NCI-H345 treated with DMSO at 0.1 percent for 48 hours (cell line): ENCODE data around the gene KMT2A.
"Not testable (repeated sequence)": the region's sequence is repeated elsewhere in the genome, so short reads cannot be mapped to it uniquely, and the experiment has no call there.

ENCODE experiments used
- DNase-seq: peaks from one replicate; lab custom pipeline; 2025; ENCODE audit not compliant: unreplicated experiment; lab: John Stamatoyannopoulos, UW

The KMT2A gene

GRCh38 chr11:118435893-118436624 is at the start of gene KMT2A:
Gene KMT2A, plus strand, starts transcription at chr11:118436492. Its CDS starts 21 bp downstream, at chr11:118436513.
- DNase-seq: peak; percentile 93

GRCh38 chr11:118396097-118396501 is 40.2 kb upstream of the KMT2A start:
- DNase-seq: no peak

- DNase-seq: no peak
These were observed 38.8 kb upstream of the KMT2A start for GRCh38 chr11:118397448-118397847.

- DNase-seq: no peak
These were observed 37.3 kb upstream of the KMT2A start for GRCh38 chr11:118398791-118399559.

- DNase-seq: peak; percentile 85
These were observed 35.0 kb upstream of the KMT2A start, which contains the start of gene ATP5MG for GRCh38 chr11:118401151-118401879. Gene ATP5MG, plus strand, starts transcription at chr11:118401606. Its CDS starts 60 bp downstream, at chr11:118401666.

GRCh38 chr11:118401880-118402590 is 34.3 kb upstream of the KMT2A start:
- DNase-seq: no peak

GRCh38 chr11:118402594-118402993 is 33.7 kb upstream of the KMT2A start:
- DNase-seq: not testable (repeated sequence)

- peak; percentile 99 for DNase-seq
These were observed 29.6 kb upstream of the KMT2A start for GRCh38 chr11:118406599-118407166.

- DNase-seq: no peak
These were observed 26.1 kb upstream of the KMT2A start for GRCh38 chr11:118410055-118410745.

GRCh38 chr11:118411530-118411929 is 24.8 kb upstream of the KMT2A start:
- DNase-seq: no peak

- no peak for DNase-seq
These were observed 23.4 kb upstream of the KMT2A start for GRCh38 chr11:118412921-118413320.

- DNase-seq: no peak
These were observed 21.1 kb upstream of the KMT2A start for GRCh38 chr11:118415062-118415738.

- DNase-seq: no peak
These were observed 20.6 kb upstream of the KMT2A start for GRCh38 chr11:118415739-118416068.

- not testable (repeated sequence) for DNase-seq
These were observed 19.4 kb upstream of the KMT2A start for GRCh38 chr11:118416900-118417299.

GRCh38 chr11:118417801-118418200 is 18.5 kb upstream of the KMT2A start:
- no peak for DNase-seq

- DNase-seq: no peak
These were observed 17.5 kb upstream of the KMT2A start for GRCh38 chr11:118418766-118419165.

- DNase-seq: no peak
These were observed 8.6 kb upstream of the KMT2A start for GRCh38 chr11:118427707-118428106.

- DNase-seq: no peak
These were observed 5.3 kb upstream of the KMT2A start for GRCh38 chr11:118430956-118431355.

GRCh38 chr11:118434123-118434552 is 2.2 kb upstream of the KMT2A start:
- no peak for DNase-seq
